ENCODE measurements around the gene LIN7C. TPM values are rescaled to one million over a fixed set of nuclear protein-coding genes. Genes with fewer than 3 reads are reported as not detected.

LIN7C gene
- polyA plus RNA-seq, 1 donor from 2014 or later: 131 TPM

- H3K27me3 ChIP-seq (ENCODE audit: insufficient read depth, low read depth, low read length): no peaks in the 10 kb centered on the region
- H3F3A ChIP-seq (ENCODE audit: insufficient read depth, low read length, poor library complexity, severe bottlenecking): no peaks in the 10 kb centered on the region
- H3K9me3 ChIP-seq (ENCODE audit: low read length): no peaks in the 10 kb centered on the region
- no peak overlapping the region for H3K27ac ChIP-seq (ENCODE audit: low read length)
- no peak overlapping the region for H3K4me2 ChIP-seq (ENCODE audit: low read length)
- peaks cover 30% of the 10 kb centered on the region for H3K79me2 ChIP-seq (replicated peaks; ENCODE audit: insufficient read depth, low read length)
- H3K9me2 ChIP-seq (ENCODE audit: insufficient read depth, low read length): no peaks in the 10 kb centered on the region
- no peaks in the 10 kb centered on the region for H3K36me3 ChIP-seq (ENCODE audit: insufficient read depth, low read length)
- no peak overlapping the region for H2AFZ ChIP-seq (ENCODE audit: low read depth, low read length)
- H4K20me1 ChIP-seq (ENCODE audit: insufficient read depth): no peaks in the 10 kb centered on the region
- H3K4me3 ChIP-seq (ENCODE audit: low read length): peak overlapping the region; percentile 87
- TF ChIP-seq RAD21 (conservative IDR thresholded peaks at IDR 0.05) (no peak), TAF1 (IDR thresholded peaks at IDR 0.05; ENCODE audit: low read depth) (no peak), EZH2 (IDR thresholded peaks at IDR 0.05; ENCODE audit: borderline replicate concordance, insufficient read depth, low read length, poor library complexity, severe bottlenecking) (no peak)
- no peak overlapping the region for H3K9ac ChIP-seq (ENCODE audit: low read length)
These were observed 33.6 kb downstream of the LIN7C start for GRCh38 chr11:27473017-27473406.

- peak within 1 kb of the TSS; percentile 87 for H3K4me3 ChIP-seq (ENCODE audit: low read length)
- no peak within 1 kb of the TSS for H2AFZ ChIP-seq (ENCODE audit: low read depth, low read length)
- no peak for TF ChIP-seq RAD21 (conservative IDR thresholded peaks at IDR 0.05)
- TF ChIP-seq REST (IDR thresholded peaks at IDR 0.05; ENCODE audit: borderline replicate concordance): no peak
- TF ChIP-seq TAF1 (IDR thresholded peaks at IDR 0.05; ENCODE audit: low read depth): peak; percentile 68
- TF ChIP-seq EP300 (conservative IDR thresholded peaks at IDR 0.05; ENCODE audit: poor library complexity, severe bottlenecking): no peak
- peak; percentile 65 for TF ChIP-seq POLR2AphosphoS5 (IDR thresholded peaks at IDR 0.05)
- no peak for TF ChIP-seq EZH2 (IDR thresholded peaks at IDR 0.05; ENCODE audit: borderline replicate concordance, insufficient read depth, low read length, poor library complexity, severe bottlenecking)
- TF ChIP-seq SMC3 (conservative IDR thresholded peaks at IDR 0.05; ENCODE audit: poor library complexity): peak; percentile 15
- peak; percentile 8 for TF ChIP-seq MXI1 (conservative IDR thresholded peaks at IDR 0.05; ENCODE audit: poor library complexity, severe bottlenecking)
- no peak for TF ChIP-seq CTCF (IDR thresholded peaks at IDR 0.05; ENCODE audit: poor library complexity, severe bottlenecking)
- H3K9ac ChIP-seq (ENCODE audit: low read length): peak within 1 kb of the TSS; percentile 71
- H3K9me2 ChIP-seq (ENCODE audit: insufficient read depth, low read length): no peaks in the 10 kb centered on the region
- no peaks in the 10 kb centered on the region for H3F3A ChIP-seq (ENCODE audit: insufficient read depth, low read length, poor library complexity, severe bottlenecking)
- H4K20me1 ChIP-seq (ENCODE audit: insufficient read depth): no peaks in the 10 kb centered on the region
- peak within 1 kb of the TSS; percentile 51 for H3K27ac ChIP-seq (ENCODE audit: low read length)
- H3K27me3 ChIP-seq (ENCODE audit: insufficient read depth, low read depth, low read length): no peaks in the 10 kb centered on the region
- H3K36me3 ChIP-seq (ENCODE audit: insufficient read depth, low read length): no peaks in the 10 kb centered on the region
- peak within 1 kb of the TSS; percentile 58 for H3K4me2 ChIP-seq (ENCODE audit: low read length)
- H3K79me2 ChIP-seq (replicated peaks; ENCODE audit: insufficient read depth, low read length): peaks cover 35% of the 10 kb centered on the region
- no peaks in the 10 kb centered on the region for H3K9me3 ChIP-seq (ENCODE audit: low read length)
These were observed 34.1 kb downstream of the LIN7C start, which contains the start of gene LGR4 for GRCh38 chr11:27472398-27473016. Gene LGR4, minus strand, starts transcription at chr11:27472790. Its CDS starts 488 bp downstream, at chr11:27472302.
